ENCODE data around the gene GDI1.

The GDI1 gene

GRCh38 chrX:154408659-154409221, 28.2 kb upstream of the GDI1 start:
- DNase-seq (ENCODE audit: low spot score) = no peak

DNA sequence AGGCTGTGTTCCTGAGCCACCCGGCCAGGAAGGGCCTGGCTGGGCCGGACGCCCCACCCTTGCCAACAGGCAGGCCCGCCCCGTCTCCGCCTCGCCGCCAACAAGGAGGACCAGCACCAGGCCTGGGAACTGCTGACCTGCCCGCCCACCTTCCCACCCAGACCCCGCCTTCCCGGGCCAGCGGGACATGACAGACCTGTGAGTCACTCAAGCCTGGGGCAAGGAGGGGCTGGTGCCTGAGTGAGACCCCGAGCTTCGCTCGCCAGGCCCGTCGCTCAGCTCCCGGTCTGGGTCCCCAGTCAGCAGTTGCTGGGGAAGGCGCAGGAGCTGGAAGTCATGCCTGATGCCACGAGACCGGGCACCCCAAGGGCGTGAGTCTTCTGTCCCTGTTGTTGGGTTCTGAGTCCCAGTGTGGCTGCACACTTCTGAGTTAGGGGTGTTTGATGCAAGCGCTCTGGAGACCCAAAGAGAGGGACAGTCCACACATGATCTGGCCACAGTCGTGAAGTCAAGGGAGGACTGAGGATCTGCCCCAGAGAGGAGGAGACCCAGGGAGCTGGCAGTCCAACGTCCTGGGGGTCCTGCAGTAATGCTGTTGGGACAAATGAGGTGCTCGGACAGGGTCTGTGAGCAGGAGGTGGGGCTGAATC, 27.6 kb upstream of the GDI1 start, which contains the start of gene DNASE1L1:
TSS of gene DNASE1L1 (minus strand) at position 33 of the 650 bp plus-strand sequence. CDS start 3,686 bp downstream, outside the sequence.
- peak; percentile 91 for DNase-seq (ENCODE audit: low spot score)

DNA sequence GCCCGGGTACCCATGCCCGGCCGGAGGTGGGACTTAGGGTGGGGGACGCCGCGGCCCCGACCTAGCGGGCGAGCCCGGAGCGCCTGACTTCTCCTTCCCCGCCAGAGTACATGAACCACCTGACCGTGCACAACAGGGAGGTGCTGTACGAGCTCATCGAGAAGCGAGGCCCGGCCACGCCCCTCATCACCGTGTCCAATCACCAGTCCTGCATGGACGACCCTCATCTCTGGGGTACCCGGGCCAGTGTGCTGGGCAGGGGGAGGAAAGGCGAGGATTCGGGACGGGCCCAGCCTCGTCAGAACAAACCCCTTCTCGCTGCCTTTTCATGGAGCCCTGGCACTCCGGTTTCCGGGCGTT, 25.0 kb upstream of the GDI1 start:
- DNase-seq (ENCODE audit: low spot score) = peak; percentile 54

DNA sequence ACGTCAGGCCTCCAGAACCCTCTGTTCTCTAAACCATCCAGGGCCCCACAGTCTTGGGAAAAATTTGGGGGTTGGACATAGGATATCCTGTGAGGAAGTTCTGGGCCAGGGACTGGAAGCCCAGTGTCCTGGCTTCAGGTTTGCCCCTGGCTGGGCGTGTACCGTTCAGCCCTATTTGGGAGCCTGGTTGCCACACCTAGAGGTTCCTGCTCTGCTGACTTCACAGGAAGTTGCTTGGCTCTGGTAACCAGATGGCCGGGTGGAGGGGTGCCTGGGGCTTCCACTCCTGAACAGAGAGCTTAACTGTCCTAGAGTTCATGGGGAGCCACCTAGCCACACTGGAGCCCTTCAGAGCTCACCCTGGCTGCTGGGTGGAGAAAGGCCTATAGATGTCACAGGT, 24.5 kb upstream of the GDI1 start:
- DNase-seq (ENCODE audit: low spot score) = no peak

GRCh38 chrX:154413142-154413541, 23.8 kb upstream of the GDI1 start:
- no peak for DNase-seq (ENCODE audit: low spot score)

GRCh38 chrX:154417157-154417556, 19.8 kb upstream of the GDI1 start:
- DNase-seq (ENCODE audit: low spot score) = no peak

DNA sequence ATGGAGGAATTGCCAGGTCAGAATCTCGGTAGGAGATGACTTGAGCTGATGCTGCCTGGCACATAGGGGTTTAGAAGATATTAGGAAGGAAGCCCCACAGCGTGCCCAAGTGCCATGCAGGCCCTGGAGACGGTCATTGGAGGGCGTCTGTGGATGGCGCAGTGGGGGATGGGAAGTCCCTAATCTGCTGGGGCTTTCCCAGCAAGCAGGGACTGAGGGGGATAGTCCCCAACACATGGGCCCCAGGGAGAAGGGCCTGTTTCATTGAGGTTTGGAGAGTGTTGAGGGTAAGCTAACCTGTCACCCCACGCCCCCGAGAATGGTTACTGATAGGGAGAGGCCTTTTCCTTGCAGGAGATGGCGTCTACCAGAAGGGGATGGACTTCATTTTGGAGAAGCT, 17.8 kb upstream of the GDI1 start:
- no peak for DNase-seq (ENCODE audit: low spot score)

GRCh38 chrX:154419688-154420401, 17.1 kb upstream of the GDI1 start:
- no peak for DNase-seq (ENCODE audit: low spot score)

DNA sequence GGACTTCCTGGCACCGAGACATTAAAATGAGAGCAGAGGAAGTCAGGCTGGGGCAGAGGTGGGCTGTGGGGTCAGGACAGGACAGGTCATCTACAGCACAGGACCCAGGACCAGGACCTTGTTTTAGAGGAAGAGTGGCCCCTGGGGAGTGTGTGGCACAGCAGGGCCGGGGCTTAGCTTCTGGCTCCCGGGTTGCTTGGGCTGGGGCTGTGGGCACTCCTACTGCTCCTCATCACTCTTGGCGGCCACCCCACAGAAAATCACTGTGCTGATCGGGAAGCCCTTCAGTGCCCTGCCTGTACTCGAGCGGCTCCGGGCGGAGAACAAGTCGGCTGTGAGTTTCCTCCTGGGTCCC, 16.6 kb upstream of the GDI1 start:
- DNase-seq (ENCODE audit: low spot score) = no peak

GRCh38 chrX:154426916-154427770, 9.8 kb upstream of the GDI1 start:
- no peak for DNase-seq (ENCODE audit: low spot score)

GRCh38 chrX:154428176-154429171, 8.5 kb upstream of the GDI1 start, which contains the start of gene ATP6AP1:
TSS of gene ATP6AP1 (plus strand) at chrX:154428677. CDS start at chrX:154428693, 16 bp downstream.
- DNase-seq (ENCODE audit: low spot score) = peak; percentile 92

GRCh38 chrX:154429711-154430110, 7.2 kb upstream of the GDI1 start:
- no peak for DNase-seq (ENCODE audit: low spot score)

GRCh38 chrX:154430479-154430878, 6.5 kb upstream of the GDI1 start:
- DNase-seq (ENCODE audit: low spot score) = no peak

DNA sequence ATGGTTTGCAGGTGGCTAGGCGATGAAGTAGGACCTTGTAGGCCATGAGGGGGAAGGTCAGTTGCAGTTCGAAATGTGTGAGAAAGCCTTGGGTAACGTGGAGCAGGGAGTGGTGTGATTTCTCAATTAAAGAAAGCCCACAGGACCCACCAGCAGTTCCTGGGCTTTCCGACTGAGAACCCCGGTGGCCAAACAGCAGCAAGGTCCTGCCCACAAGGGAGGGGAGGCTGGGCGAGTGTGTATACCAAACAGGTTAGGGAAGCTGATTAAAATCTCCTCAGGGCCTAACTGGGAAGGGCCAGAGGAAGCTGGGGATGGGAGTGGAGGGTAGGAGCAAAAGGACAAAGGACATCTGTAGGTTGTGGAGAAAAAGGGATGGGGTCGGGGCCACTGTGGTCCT, 6.0 kb upstream of the GDI1 start:
- DNase-seq (ENCODE audit: low spot score) = no peak

DNA sequence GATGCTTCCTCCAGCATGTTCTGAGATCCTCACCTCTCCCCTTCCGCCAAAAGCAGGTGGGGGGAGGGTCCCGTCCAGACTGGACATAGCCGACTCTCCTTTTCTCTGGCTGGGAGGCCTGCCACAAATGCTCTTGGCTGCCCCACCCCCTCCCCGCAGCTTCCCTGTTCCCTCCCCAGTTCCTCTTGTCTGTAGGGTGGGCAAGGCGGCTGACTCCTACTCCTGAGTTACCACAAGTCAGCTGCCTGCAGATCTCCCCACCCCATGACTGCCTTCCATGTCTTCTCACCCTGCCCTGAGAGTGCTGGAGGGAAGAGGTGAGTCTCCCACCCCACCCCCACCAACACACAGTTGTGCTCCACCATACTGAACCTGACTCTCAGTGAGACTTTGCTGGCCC, 5.6 kb upstream of the GDI1 start:
- DNase-seq (ENCODE audit: low spot score) = no peak

DNA sequence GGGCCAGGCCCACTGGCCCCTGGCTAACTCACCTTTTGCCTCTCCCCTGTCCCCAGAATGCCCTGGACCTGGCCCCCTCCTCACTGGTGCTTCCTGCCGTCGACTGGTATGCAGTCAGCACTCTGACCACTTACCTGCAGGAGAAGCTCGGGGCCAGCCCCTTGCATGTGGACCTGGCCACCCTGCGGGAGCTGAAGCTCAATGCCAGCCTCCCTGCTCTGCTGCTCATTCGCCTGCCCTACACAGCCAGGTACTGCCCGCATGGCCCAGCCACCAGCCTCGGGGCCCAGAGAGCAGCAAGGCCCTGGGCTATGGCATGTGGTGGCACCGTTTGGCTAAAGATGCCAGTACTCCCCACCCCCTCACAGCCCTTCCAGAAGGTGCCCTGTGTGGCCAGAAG, 4.7 kb upstream of the GDI1 start:
- no peak for DNase-seq (ENCODE audit: low spot score)

GRCh38 chrX:154433605-154434004, 3.3 kb upstream of the GDI1 start:
- no peak for DNase-seq (ENCODE audit: low spot score)

- no peak for DNase-seq (ENCODE audit: low spot score)
These were observed 2.4 kb upstream of the GDI1 start for GRCh38 chrX:154434394-154435168.

GRCh38 chrX:154435171-154435733, 1.7 kb upstream of the GDI1 start:
- no peak for DNase-seq (ENCODE audit: low spot score)

DNA sequence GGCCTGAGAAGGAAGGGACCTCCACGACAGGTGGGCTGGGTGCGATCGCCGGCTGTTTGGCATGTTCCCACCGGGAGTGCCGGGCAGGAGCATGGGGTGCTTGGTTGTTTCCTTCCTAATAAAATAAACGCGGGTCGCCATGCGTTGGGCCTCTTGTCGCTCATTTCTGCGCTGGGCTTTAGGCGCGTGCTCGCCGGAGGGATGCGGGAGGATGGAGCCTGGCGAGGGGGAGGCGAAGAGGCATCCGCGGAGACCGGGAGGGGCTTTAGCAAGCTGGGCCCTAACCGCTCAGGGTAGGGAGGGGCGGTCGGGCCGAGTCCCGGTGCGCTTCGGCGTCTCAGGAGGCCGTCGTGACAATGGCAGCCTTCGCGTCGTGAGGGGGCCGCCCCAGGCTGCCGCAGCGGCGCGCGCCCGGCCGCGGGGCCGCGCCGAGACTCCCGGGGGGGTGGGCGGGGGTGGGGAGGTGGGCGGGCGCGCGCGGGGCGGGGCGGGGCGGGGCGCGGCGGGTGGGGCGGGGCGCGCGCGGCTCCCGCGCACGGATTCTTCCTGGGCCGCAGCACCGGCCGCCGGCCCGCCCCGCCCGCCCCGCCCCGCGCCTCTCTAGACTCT, 476 bp upstream of the GDI1 start:
- no peak for DNase-seq (ENCODE audit: low spot score)
